Urinary bladder (tissue), 4 donors: Measurements from ENCODE around the gene DDX25. TPM values are rescaled to one million over a fixed set of nuclear protein-coding genes. Genes with fewer than 3 reads are reported as not detected.
A peak's percentile ranks its signal among the peaks of the same experiment; 100 is the strongest.

Source experiments
- DNase-seq: peaks from one replicate; pipeline ENCODE4 v3.0.0-alpha.2; 2015; ENCODE audit errors: extremely low spot score
- H3K27ac ChIP-seq: one replicate; pipeline ENCODE4 v1.5.1; 2013; ENCODE audit warnings: low read depth, mild to moderate bottlenecking, moderate library complexity
- H3K36me3 ChIP-seq: one replicate; pipeline ENCODE4 v1.6.1; 2013; ENCODE audit warnings: mild to moderate bottlenecking, moderate library complexity; ENCODE audit not compliant: insufficient read depth
- H3K4me1 ChIP-seq: one replicate; pipeline ENCODE4 v1.6.1; 2013; ENCODE audit warnings: mild to moderate bottlenecking, moderate library complexity; ENCODE audit not compliant: insufficient read depth
- H3K4me3 ChIP-seq: one replicate; pipeline ENCODE4 v1.5.1; 2013; ENCODE audit warnings: low read depth, low read length
- WGBS: extraction: QIAGEN DNeasy Blood & Tissue Kit; methylation state at CpG from one replicate; pipeline ENCODE4 v1.1.7; 2013; 5-methylcytosine and 5-hydroxymethylcytosine counted together
- polyA plus RNA-seq: library from polyadenylated mRNA; stranded (reverse); fragments of 200-250 nt; gene quantifications from one replicate; pipeline ENCODE4 v1.2.3, GENCODE V29; 2013
- total RNA-seq: library from RNA; depleted of rRNA; stranded (reverse); fragments of >200 nt; gene quantifications from one replicate; pipeline ENCODE4 v1.2.3, GENCODE V29; 2014
- donor health status: healthy with polysubstance abuse.
- donor health status: healthy.

DDX25 gene
- total and polyA plus RNA-seq, 2 donors: 0.19 to 0.32 TPM

GRCh38 chr11:125953401-125953935 lies 49.2 kb downstream of the DDX25 start:
- Histone ChIP-seq H3K4me3 (no peak overlapping the region), H3K36me3 (no peaks in the 10 kb centered on the region), H3K27ac (peak overlapping the region; percentile 53), H3K4me1 (no peaks in the 10 kb centered on the region)
- 79% methylated on average over 20 of the region's 20 CpGs for WGBS
- DNase-seq: no peak

- WGBS: 93% methylated on average over 21 of the region's 21 CpGs
- Histone ChIP-seq H3K27ac (no peak overlapping the region), H3K4me1 (no peaks in the 10 kb centered on the region), H3K4me3 (no peak overlapping the region), H3K36me3 (no peaks in the 10 kb centered on the region)
- DNase-seq: no peak
Measured at GRCh38 chr11:125954123-125954944, 50.0 kb downstream of the DDX25 start.

- H3K36me3 ChIP-seq: no peaks in the 10 kb centered on the region
- DNase-seq: no peak
- no peaks in the 10 kb centered on the region for H3K4me1 ChIP-seq
- 96% methylated on average over 15 of the region's 15 CpGs for WGBS
- no peak overlapping the region for H3K27ac ChIP-seq
- no peak overlapping the region for H3K4me3 ChIP-seq
Measured at GRCh38 chr11:125954945-125955640, 50.8 kb downstream of the DDX25 start.

GRCh38 chr11:125955856-125956255 lies 51.5 kb downstream of the DDX25 start:
- no peak overlapping the region for H3K27ac ChIP-seq

GRCh38 chr11:125956391-125957134 lies 52.3 kb downstream of the DDX25 start:
- H3K36me3 ChIP-seq: no peaks in the 10 kb centered on the region
- H3K4me3 ChIP-seq: no peak overlapping the region
- H3K4me1 ChIP-seq: no peaks in the 10 kb centered on the region
- no peak overlapping the region for H3K27ac ChIP-seq
- 69% methylated on average over 22 of the region's 22 CpGs for WGBS
- no peak for DNase-seq

More at GRCh38 chr11:125955856-125956255, 51.5 kb downstream of the DDX25 start:
- no peaks in the 10 kb centered on the region for H3K4me1 ChIP-seq
- no peak overlapping the region for H3K4me3 ChIP-seq
- H3K36me3 ChIP-seq: no peaks in the 10 kb centered on the region
- WGBS: 87% methylated on average over 2 of the region's 2 CpGs
- DNase-seq: no peak

GRCh38 chr11:125957618-125958332 lies 53.5 kb downstream of the DDX25 start:
- no peak overlapping the region for H3K27ac ChIP-seq
- WGBS: 84% methylated on average over 14 of the region's 14 CpGs
- no peak for DNase-seq
- no peak overlapping the region for H3K4me3 ChIP-seq
- H3K36me3 ChIP-seq: no peaks in the 10 kb centered on the region
- no peaks in the 10 kb centered on the region for H3K4me1 ChIP-seq

- Histone ChIP-seq H3K4me3 (no peak overlapping the region), H3K36me3 (no peaks in the 10 kb centered on the region), H3K4me1 (no peaks in the 10 kb centered on the region), H3K27ac (no peak overlapping the region)
- DNase-seq: no peak
- 88% methylated on average over 4 of the region's 4 CpGs for WGBS
Measured at GRCh38 chr11:125958872-125959400, 54.6 kb downstream of the DDX25 start.

- Histone ChIP-seq H3K4me1 (no peaks in the 10 kb centered on the region), H3K36me3 (no peaks in the 10 kb centered on the region), H3K27ac (no peak overlapping the region), H3K4me3 (no peak overlapping the region)
- WGBS: 93% methylated on average over 6 of the region's 6 CpGs
- no peak for DNase-seq
Measured at GRCh38 chr11:125959511-125959910, 55.2 kb downstream of the DDX25 start.

- Histone ChIP-seq H3K4me1 (no peaks in the 10 kb centered on the region), H3K36me3 (no peaks in the 10 kb centered on the region), H3K27ac (no peak overlapping the region), H3K4me3 (no peak overlapping the region)
- WGBS: 81% methylated on average over 10 of the region's 10 CpGs
- no peak for DNase-seq
Measured at GRCh38 chr11:125959931-125960330, 55.6 kb downstream of the DDX25 start.

- no peak for DNase-seq
- 88% methylated on average over 6 of the region's 6 CpGs for WGBS
- Histone ChIP-seq H3K36me3 (no peaks in the 10 kb centered on the region), H3K4me1 (no peaks in the 10 kb centered on the region), H3K27ac (no peak overlapping the region), H3K4me3 (no peak overlapping the region)
Measured at GRCh38 chr11:125960771-125961170, 56.5 kb downstream of the DDX25 start.

- no peak for DNase-seq
- Histone ChIP-seq H3K4me1 (no peaks in the 10 kb centered on the region), H3K27ac (no peak overlapping the region), H3K36me3 (no peaks in the 10 kb centered on the region), H3K4me3 (no peak overlapping the region)
- WGBS: 91% methylated on average over 4 of the region's 4 CpGs
Measured at GRCh38 chr11:125967515-125967914, 63.2 kb downstream of the DDX25 start.

- Histone ChIP-seq H3K36me3 (no peaks in the 10 kb centered on the region), H3K27ac (no peak overlapping the region), H3K4me3 (no peak overlapping the region), H3K4me1 (no peaks in the 10 kb centered on the region)
- 50% methylated on average over 7 of the region's 7 CpGs for WGBS
- peak; percentile 74 for DNase-seq
Measured at GRCh38 chr11:125968354-125968753, 64.0 kb downstream of the DDX25 start.

GRCh38 chr11:125971618-125972017 lies 67.3 kb downstream of the DDX25 start:
- Histone ChIP-seq H3K4me1 (no peaks in the 10 kb centered on the region), H3K36me3 (no peaks in the 10 kb centered on the region), H3K27ac (no peak overlapping the region), H3K4me3 (no peak overlapping the region)
- WGBS: 43% methylated on average over 6 of the region's 6 CpGs
- DNase-seq: no peak
